Fibroblast of villous mesenchyme (primary cell): ENCODE measurements around the gene BIN1. TPM values are rescaled to one million over a fixed set of nuclear protein-coding genes. Genes with fewer than 3 reads are reported as not detected.
A peak's percentile ranks its signal among the peaks of the same experiment; 100 is the strongest.

Source experiments
- DNase-seq: peaks from one replicate; pipeline ENCODE4 v3.0.0-alpha.2; 2010; ENCODE audit warnings: low read depth
- H3K4me3 ChIP-seq: 2 replicates; pipeline ENCODE4 v1.5.1; 2011; ENCODE audit warnings: low read depth, mild to moderate bottlenecking, low read length
- CTCF ChIP-seq: IDR thresholded peaks from 2 replicates; pipeline ENCODE4 v1.5.1; 2012; ENCODE audit warnings: low read depth, mild to moderate bottlenecking, low read length; ENCODE audit not compliant: insufficient read depth
- total RNA-seq: library from RNA; depleted of rRNA; stranded (reverse); fragments of >200 nt; gene quantifications from 2 replicates; pipeline ENCODE4 v1.2.3, GENCODE V29; 2012

Gene BIN1
- total RNA-seq, 1 donor: 75.6 TPM

- DNase-seq: peak; percentile 21
- no peak overlapping the region for H3K4me3 ChIP-seq
- no peak for TF ChIP-seq CTCF
Measured at GRCh38 chr2:127134235-127134634, 27.3 kb upstream of the BIN1 start.

- no peak overlapping the region for H3K4me3 ChIP-seq
- no peak for TF ChIP-seq CTCF
- DNase-seq: no peak
Measured at GRCh38 chr2:127133793-127134192, 26.8 kb upstream of the BIN1 start.

- no peak overlapping the region for H3K4me3 ChIP-seq
- DNase-seq: no peak
- TF ChIP-seq CTCF: peak; percentile 20
Measured at GRCh38 chr2:127130421-127130820, 23.5 kb upstream of the BIN1 start.

GRCh38 chr2:127129937-127130336, 23.0 kb upstream of the BIN1 start:
- DNase-seq: no peak
- TF ChIP-seq CTCF: no peak
- no peak overlapping the region for H3K4me3 ChIP-seq

GRCh38 chr2:127128445-127128904, 21.5 kb upstream of the BIN1 start:
- H3K4me3 ChIP-seq: no peak overlapping the region
- TF ChIP-seq CTCF: no peak
- no peak for DNase-seq

- no peak for DNase-seq
- no peak for TF ChIP-seq CTCF
- H3K4me3 ChIP-seq: no peak overlapping the region
Measured at GRCh38 chr2:127125821-127126220, 18.9 kb upstream of the BIN1 start.

- no peak for DNase-seq
Measured at GRCh38 chr2:127124426-127124825, 17.5 kb upstream of the BIN1 start.

More at GRCh38 chr2:127124426-127124825, 17.5 kb upstream of the BIN1 start:
- no peak overlapping the region for H3K4me3 ChIP-seq
- TF ChIP-seq CTCF: no peak
